ENCODE measurements around the gene MRPL22. TPM values are rescaled to one million over a fixed set of nuclear protein-coding genes. Genes with fewer than 3 reads are reported as not detected.

MRPL22 gene
- total and polyA plus RNA-seq, 4 donors = 12.5 to 57.3 (median 20.9) TPM

GRCh38 chr5:155008669-155009068 is 67.8 kb downstream of the MRPL22 start:
- Histone ChIP-seq H3K4me3 (ENCODE audit: low read depth in 1 of 3, low read length in 3 of 3) (no peak overlapping the region), H3K27ac (ENCODE audit: low read depth in 1 of 2, low read length in 2 of 2) (no peak overlapping the region), H3K27me3 (ENCODE audit: control insufficient read depth in 4 of 4, insufficient read depth in 4 of 4, low read length in 3 of 4) (no peaks in the 10 kb centered on the region), H3K4me1 (ENCODE audit: control insufficient read depth in 4 of 4, insufficient read depth in 4 of 4, low read length in 3 of 4) (no peaks in the 10 kb centered on the region), H3K9me3 (ENCODE audit: control insufficient read depth in 4 of 4, low read length in 3 of 4) (no peaks in the 10 kb centered on the region), H3K9ac (ENCODE audit: low read depth in 1 of 2, low read length in 2 of 2) (no peak overlapping the region), H3K36me3 (ENCODE audit: control insufficient read depth in 4 of 4, insufficient read depth in 3 of 4, low read depth in 1 of 4, low read length in 3 of 4) (no peaks in the 10 kb centered on the region)
- 82% methylated on average over 3 of the region's 3 CpGs for whole genome bisulfite sequencing
- no peak for DNase-seq (ENCODE audit: low spot score)
- TF ChIP-seq CTCF (IDR thresholded peaks at IDR 0.05; ENCODE audit: low read depth, low read length, missing input control) (no peak), MAX (IDR thresholded peaks at IDR 0.05) (no peak), GABPA (IDR thresholded peaks at IDR 0.05 in 1 of 2, conservative IDR thresholded peaks at IDR 0.05 in 1 of 2) (no peak), TAF1 (conservative IDR thresholded peaks at IDR 0.05) (no peak), JUND (IDR thresholded peaks at IDR 0.05) (no peak)

GRCh38 chr5:155010881-155011280 is 70.0 kb downstream of the MRPL22 start:
- Histone ChIP-seq H3K4me3 (ENCODE audit: low read depth in 1 of 3, low read length in 3 of 3) (no peak overlapping the region), H3K36me3 (ENCODE audit: control insufficient read depth in 4 of 4, insufficient read depth in 3 of 4, low read depth in 1 of 4, low read length in 3 of 4) (no peaks in the 10 kb centered on the region), H3K9ac (ENCODE audit: low read depth in 1 of 2, low read length in 2 of 2) (no peak overlapping the region), H3K27ac (ENCODE audit: low read depth in 1 of 2, low read length in 2 of 2) (no peak overlapping the region), H3K9me3 (ENCODE audit: control insufficient read depth in 4 of 4, low read length in 3 of 4) (no peaks in the 10 kb centered on the region), H3K27me3 (ENCODE audit: control insufficient read depth in 4 of 4, insufficient read depth in 4 of 4, low read length in 3 of 4) (no peaks in the 10 kb centered on the region), H3K4me1 (ENCODE audit: control insufficient read depth in 4 of 4, insufficient read depth in 4 of 4, low read length in 3 of 4) (no peaks in the 10 kb centered on the region)
- 93% methylated on average over 3 of the region's 3 CpGs for WGBS
- no peak for TF ChIP-seq EGR1 (IDR thresholded peaks at IDR 0.05; ENCODE audit: low read depth in 2 of 2)
- TF ChIP-seq GABPA (IDR thresholded peaks at IDR 0.05 in 1 of 2, conservative IDR thresholded peaks at IDR 0.05 in 1 of 2) = no peak
- TF ChIP-seq CTCF (IDR thresholded peaks at IDR 0.05; ENCODE audit: low read depth, low read length, missing input control) = no peak
- TF ChIP-seq SP1 (IDR thresholded peaks at IDR 0.05) = no peak
- TF ChIP-seq YY1 (IDR thresholded peaks at IDR 0.05) = no peak
- TF ChIP-seq HNF4A (conservative IDR thresholded peaks at IDR 0.05) = no peak
- TF ChIP-seq HNF4G (IDR thresholded peaks at IDR 0.05) = no peak
- no peak for TF ChIP-seq REST (IDR thresholded peaks at IDR 0.05)
- no peak for TF ChIP-seq MAX (IDR thresholded peaks at IDR 0.05)
- TF ChIP-seq RAD21 (IDR thresholded peaks at IDR 0.05) = no peak
- TF ChIP-seq JUND (IDR thresholded peaks at IDR 0.05) = no peak
- TF ChIP-seq RXRA (IDR thresholded peaks at IDR 0.05) = no peak
- TF ChIP-seq NR2F2 (IDR thresholded peaks at IDR 0.05) = no peak
- TF ChIP-seq ZBTB33 (IDR thresholded peaks at IDR 0.05) = no peak
- TF ChIP-seq FOXA1 (IDR thresholded peaks at IDR 0.05) = no peak
- no peak for TF ChIP-seq TAF1 (conservative IDR thresholded peaks at IDR 0.05)
- TF ChIP-seq ATF3 (IDR thresholded peaks at IDR 0.05) = no peak
- no peak for TF ChIP-seq FOXA2 (IDR thresholded peaks at IDR 0.05)
- no peak for DNase-seq (ENCODE audit: low spot score)

Data from liver (tissue), 9 donors.